ENCODE data around the gene SDC4.

Gene SDC4

DNA sequence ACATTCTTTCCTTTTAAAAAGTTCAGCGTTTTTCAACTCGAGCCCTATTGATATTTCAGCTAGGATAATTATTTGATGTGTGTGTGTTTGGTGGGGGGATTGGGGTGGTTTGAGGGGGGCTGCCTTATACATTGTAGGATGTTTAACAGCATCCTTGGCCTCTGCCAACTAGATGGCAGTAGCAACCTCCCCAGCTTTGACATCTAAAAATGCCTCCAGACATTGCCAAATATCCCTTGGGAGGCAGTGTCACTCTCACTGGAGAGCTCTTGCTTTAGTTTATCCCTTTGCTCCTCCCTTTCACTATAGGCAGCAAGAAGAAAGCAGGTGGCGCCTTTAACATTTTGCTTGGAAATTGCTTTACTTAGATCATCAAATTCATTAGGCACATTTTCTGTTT, 44.5 kb upstream of the SDC4 start:
- TF ChIP-seq GLIS1 (tag by site-specific recombination; IDR thresholded peaks at IDR 0.05) (no peak), ZNF398 (tag by site-specific recombination; IDR thresholded peaks at IDR 0.05) (peak; percentile 31), KLF10 (tag by site-specific recombination; IDR thresholded peaks at IDR 0.05) (no peak), ZSCAN16 (tag by site-specific recombination; IDR thresholded peaks at IDR 0.05) (no peak), KLF16 (tag by site-specific recombination; IDR thresholded peaks at IDR 0.05) (no peak), PRDM1 (tag by site-specific recombination; IDR thresholded peaks at IDR 0.05) (0 out of 2 replicates have a peak, but pooled peaks have one; percentile 7), WT1 (tag by site-specific recombination; IDR thresholded peaks at IDR 0.05) (no peak)
- TF ChIP-seq, protein P1, sequence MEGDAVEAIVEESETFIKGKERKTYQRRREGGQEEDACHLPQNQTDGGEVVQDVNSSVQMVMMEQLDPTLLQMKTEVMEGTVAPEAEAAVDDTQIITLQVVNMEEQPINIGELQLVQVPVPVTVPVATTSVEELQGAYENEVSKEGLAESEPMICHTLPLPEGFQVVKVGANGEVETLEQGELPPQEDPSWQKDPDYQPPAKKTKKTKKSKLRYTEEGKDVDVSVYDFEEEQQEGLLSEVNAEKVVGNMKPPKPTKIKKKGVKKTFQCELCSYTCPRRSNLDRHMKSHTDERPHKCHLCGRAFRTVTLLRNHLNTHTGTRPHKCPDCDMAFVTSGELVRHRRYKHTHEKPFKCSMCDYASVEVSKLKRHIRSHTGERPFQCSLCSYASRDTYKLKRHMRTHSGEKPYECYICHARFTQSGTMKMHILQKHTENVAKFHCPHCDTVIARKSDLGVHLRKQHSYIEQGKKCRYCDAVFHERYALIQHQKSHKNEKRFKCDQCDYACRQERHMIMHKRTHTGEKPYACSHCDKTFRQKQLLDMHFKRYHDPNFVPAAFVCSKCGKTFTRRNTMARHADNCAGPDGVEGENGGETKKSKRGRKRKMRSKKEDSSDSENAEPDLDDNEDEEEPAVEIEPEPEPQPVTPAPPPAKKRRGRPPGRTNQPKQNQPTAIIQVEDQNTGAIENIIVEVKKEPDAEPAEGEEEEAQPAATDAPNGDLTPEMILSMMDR (tag by site-specific recombination; IDR thresholded peaks at IDR 0.05), result peak; percentile 45
- POLR2A ChIA-PET, result interaction anchor here (1.7 kb wide), 1 partner anchor 23 kb away, joined by 5 read pairs; the partner anchor contains the start of gene PIGT
- Histone ChIP-seq H3K4me1 (ENCODE audit: control insufficient read depth, insufficient read depth, low read length) (no peaks in the 10 kb centered on the region), H3K9me3 (ENCODE audit: control insufficient read depth, insufficient read depth, low read depth, low read length) (no peaks in the 10 kb centered on the region), H3K36me3 (ENCODE audit: control insufficient read depth in 2 of 2, insufficient read depth in 1 of 2, low read length in 2 of 2) (no peaks in the 10 kb centered on the region), H3K4me3 (ENCODE audit: low read depth, low read length) (no peak overlapping the region), H3K27ac (ENCODE audit: extremely low read depth, low read depth, low read length) (no peak overlapping the region)
- CTCF ChIA-PET, result interaction anchor here (0.6 to 1.2 kb wide), 5 partner anchors 20 to 1126 kb away, joined by 4 to 13 read pairs (median 6); no protein-coding TSS in a partner anchor

DNA sequence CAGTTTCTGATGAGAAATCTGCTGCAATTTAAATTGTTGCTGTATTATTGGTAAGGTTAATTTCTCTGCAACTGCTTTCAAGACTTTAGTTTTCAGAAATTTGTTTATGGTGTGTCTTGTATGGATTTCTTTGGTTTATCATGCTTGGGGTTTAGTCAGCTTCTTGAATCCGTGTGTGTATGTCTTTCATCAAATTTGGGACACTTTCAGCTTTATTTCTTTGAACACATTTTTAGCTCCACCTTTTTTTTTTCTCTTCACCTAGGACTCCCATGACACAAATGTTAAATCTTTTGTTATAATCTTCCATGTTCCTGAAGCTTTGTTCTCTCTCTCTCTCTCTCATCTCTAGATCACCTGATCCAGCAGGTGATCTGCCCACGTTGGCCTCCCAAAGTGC, 43.3 kb upstream of the SDC4 start:
- Histone ChIP-seq H3K9me3 (ENCODE audit: control insufficient read depth, insufficient read depth, low read depth, low read length) (no peaks in the 10 kb centered on the region), H3K36me3 (ENCODE audit: control insufficient read depth in 2 of 2, insufficient read depth in 1 of 2, low read length in 2 of 2) (no peaks in the 10 kb centered on the region), H3K4me3 (ENCODE audit: low read depth, low read length) (no peak overlapping the region), H3K27ac (ENCODE audit: extremely low read depth, low read depth, low read length) (no peak overlapping the region), H3K4me1 (ENCODE audit: control insufficient read depth, insufficient read depth, low read length) (no peaks in the 10 kb centered on the region)
- ChIA-PET POLR2A (no interaction called here), CTCF (interaction anchor here (0.6 to 1.0 kb wide), 3 partner anchors 17 to 65 kb away, joined by 3 to 4 read pairs (median 3); no protein-coding TSS in a partner anchor)
- TF ChIP-seq ZBTB21 (tag by site-specific recombination; IDR thresholded peaks at IDR 0.05) (no peak), ZNF311 (tag by site-specific recombination; IDR thresholded peaks at IDR 0.05; ENCODE audit: borderline replicate concordance) (no peak), ZNF558 (tag by site-specific recombination; IDR thresholded peaks at IDR 0.05) (peak; percentile 96)

DNA sequence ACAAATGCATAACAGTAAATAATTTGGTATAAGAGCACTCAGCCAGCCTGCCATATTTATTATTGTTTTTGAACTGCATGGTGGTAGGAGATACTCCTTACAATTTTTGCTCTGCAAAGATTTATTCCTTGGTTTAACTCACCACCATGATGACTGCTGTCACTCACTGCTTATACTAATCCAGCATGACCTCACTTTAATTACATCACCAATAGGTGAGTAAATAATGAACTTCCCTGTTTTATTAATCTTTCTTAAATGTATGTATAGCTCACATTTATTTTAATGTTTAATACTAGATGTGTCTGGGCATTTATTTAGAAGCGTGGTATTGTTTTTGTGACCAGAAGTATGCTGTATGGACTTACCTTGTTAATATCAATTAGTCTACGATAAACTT, 42.7 kb upstream of the SDC4 start:
- Histone ChIP-seq H3K27ac (ENCODE audit: extremely low read depth, low read depth, low read length) (no peak overlapping the region), H3K36me3 (ENCODE audit: control insufficient read depth in 2 of 2, insufficient read depth in 1 of 2, low read length in 2 of 2) (no peaks in the 10 kb centered on the region), H3K4me3 (ENCODE audit: low read depth, low read length) (no peak overlapping the region), H3K4me1 (ENCODE audit: control insufficient read depth, insufficient read depth, low read length) (no peaks in the 10 kb centered on the region), H3K9me3 (ENCODE audit: control insufficient read depth, insufficient read depth, low read depth, low read length) (no peaks in the 10 kb centered on the region)
- ChIA-PET CTCF (interaction anchor here (0.6 to 1.0 kb wide), 3 partner anchors 17 to 65 kb away, joined by 3 to 4 read pairs (median 3); no protein-coding TSS in a partner anchor), POLR2A (no interaction called here)
- TF ChIP-seq ZNF692 (tag by site-specific recombination; IDR thresholded peaks at IDR 0.05) (no peak), RBAK (tag by site-specific recombination; IDR thresholded peaks at IDR 0.05) (no peak), ZBTB26 (tag by site-specific recombination; optimal IDR thresholded peaks at IDR 0.05) (no peak), ZNF626 (tag by site-specific recombination; IDR thresholded peaks at IDR 0.05) (no peak), ZFP41 (tag by site-specific recombination; IDR thresholded peaks at IDR 0.05; ENCODE audit: borderline replicate concordance) (no peak), ZNF610 (tag by site-specific recombination; IDR thresholded peaks at IDR 0.05; ENCODE audit: borderline replicate concordance) (no peak), KLF7 (tag by site-specific recombination; IDR thresholded peaks at IDR 0.05; ENCODE audit: borderline replicate concordance) (no peak)
- TF ChIP-seq, protein P2, sequence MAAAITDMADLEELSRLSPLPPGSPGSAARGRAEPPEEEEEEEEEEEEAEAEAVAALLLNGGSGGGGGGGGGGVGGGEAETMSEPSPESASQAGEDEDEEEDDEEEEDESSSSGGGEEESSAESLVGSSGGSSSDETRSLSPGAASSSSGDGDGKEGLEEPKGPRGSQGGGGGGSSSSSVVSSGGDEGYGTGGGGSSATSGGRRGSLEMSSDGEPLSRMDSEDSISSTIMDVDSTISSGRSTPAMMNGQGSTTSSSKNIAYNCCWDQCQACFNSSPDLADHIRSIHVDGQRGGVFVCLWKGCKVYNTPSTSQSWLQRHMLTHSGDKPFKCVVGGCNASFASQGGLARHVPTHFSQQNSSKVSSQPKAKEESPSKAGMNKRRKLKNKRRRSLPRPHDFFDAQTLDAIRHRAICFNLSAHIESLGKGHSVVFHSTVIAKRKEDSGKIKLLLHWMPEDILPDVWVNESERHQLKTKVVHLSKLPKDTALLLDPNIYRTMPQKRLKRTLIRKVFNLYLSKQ (tag by site-specific recombination; IDR thresholded peaks at IDR 0.05; ENCODE audit: borderline replicate concordance), result no peak
- TF ChIP-seq, protein P3, sequence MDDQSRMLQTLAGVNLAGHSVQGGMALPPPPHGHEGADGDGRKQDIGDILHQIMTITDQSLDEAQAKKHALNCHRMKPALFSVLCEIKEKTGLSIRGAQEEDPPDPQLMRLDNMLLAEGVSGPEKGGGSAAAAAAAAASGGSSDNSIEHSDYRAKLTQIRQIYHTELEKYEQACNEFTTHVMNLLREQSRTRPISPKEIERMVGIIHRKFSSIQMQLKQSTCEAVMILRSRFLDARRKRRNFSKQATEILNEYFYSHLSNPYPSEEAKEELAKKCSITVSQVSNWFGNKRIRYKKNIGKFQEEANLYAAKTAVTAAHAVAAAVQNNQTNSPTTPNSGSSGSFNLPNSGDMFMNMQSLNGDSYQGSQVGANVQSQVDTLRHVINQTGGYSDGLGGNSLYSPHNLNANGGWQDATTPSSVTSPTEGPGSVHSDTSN (CRISPR knock-in tag; IDR thresholded peaks at IDR 0.05), result no peak
- TF ChIP-seq, protein P4, sequence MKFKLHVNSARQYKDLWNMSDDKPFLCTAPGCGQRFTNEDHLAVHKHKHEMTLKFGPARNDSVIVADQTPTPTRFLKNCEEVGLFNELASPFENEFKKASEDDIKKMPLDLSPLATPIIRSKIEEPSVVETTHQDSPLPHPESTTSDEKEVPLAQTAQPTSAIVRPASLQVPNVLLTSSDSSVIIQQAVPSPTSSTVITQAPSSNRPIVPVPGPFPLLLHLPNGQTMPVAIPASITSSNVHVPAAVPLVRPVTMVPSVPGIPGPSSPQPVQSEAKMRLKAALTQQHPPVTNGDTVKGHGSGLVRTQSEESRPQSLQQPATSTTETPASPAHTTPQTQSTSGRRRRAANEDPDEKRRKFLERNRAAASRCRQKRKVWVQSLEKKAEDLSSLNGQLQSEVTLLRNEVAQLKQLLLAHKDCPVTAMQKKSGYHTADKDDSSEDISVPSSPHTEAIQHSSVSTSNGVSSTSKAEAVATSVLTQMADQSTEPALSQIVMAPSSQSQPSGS (tag by site-specific recombination; IDR thresholded peaks at IDR 0.05; ENCODE audit: low read depth), result peak; percentile 34; the same call in 1 of the 2 replicates

Measured in HEK293 (cell line).